ENCODE results near the gene TECR.
"Not testable (repeated sequence)": the region's sequence is repeated elsewhere in the genome, so short reads cannot be mapped to it uniquely, and the experiment has no call there.

TECR gene

GRCh38 chr19:14502334-14503092 is 26.9 kb upstream of the TECR start:
- H3F3A ChIP-seq (ENCODE audit: insufficient read depth, low read length), result peaks cover 5% of the 10 kb centered on the region; the same call in 1 of the 2 replicates
- H3K27me3 ChIP-seq (replicated peaks; ENCODE audit: insufficient read depth, low read length), result 0 out of 2 replicates have a peak, but pooled peaks cover 5% of the 10 kb centered on the region
- DNase-seq, result no peak
- H3K9me3 ChIP-seq (replicated peaks; ENCODE audit: insufficient read depth, low read length), result no peaks in the 10 kb centered on the region
- TF ChIP-seq EZH2phosphoT487 (IDR thresholded peaks at IDR 0.05; ENCODE audit: low read length) (no peak), EZH2 (optimal IDR thresholded peaks at IDR 0.05; ENCODE audit: low read depth, low read length) (no peak)
- H4K20me1 ChIP-seq (ENCODE audit: insufficient read depth, low read length), result no peaks in the 10 kb centered on the region
- H3K79me2 ChIP-seq (ENCODE audit: low read length), result no peaks in the 10 kb centered on the region
- H3K9ac ChIP-seq (ENCODE audit: low read length), result no peak overlapping the region
- no peak overlapping the region for H2AFZ ChIP-seq (ENCODE audit: low read length)
- no peak overlapping the region for H3K4me3 ChIP-seq (ENCODE audit: low read length)
- peaks cover 11% of the 10 kb centered on the region; the same call in 1 of the 2 replicates for H3K4me1 ChIP-seq (ENCODE audit: low read length)
- no peaks in the 10 kb centered on the region for H3K36me3 ChIP-seq (replicated peaks; ENCODE audit: insufficient read depth, low read length)
- H3K27ac ChIP-seq (ENCODE audit: low read length), result no peak overlapping the region
- no peak overlapping the region for H3K4me2 ChIP-seq (ENCODE audit: low read depth, low read length)
- no peaks in the 10 kb centered on the region for H3K9me2 ChIP-seq (replicated peaks; ENCODE audit: insufficient read depth, low read length)

- Histone ChIP-seq H2AFZ (ENCODE audit: low read length) (no peak overlapping the region), H3K4me1 (ENCODE audit: low read length) (peaks cover 14% of the 10 kb centered on the region; the same call in 1 of the 2 replicates), H3K36me3 (replicated peaks; ENCODE audit: insufficient read depth, low read length) (no peaks in the 10 kb centered on the region), H3K4me2 (ENCODE audit: low read depth, low read length) (no peak overlapping the region), H3K27me3 (replicated peaks; ENCODE audit: insufficient read depth, low read length) (0 out of 2 replicates have a peak, but pooled peaks cover 5% of the 10 kb centered on the region), H3F3A (ENCODE audit: insufficient read depth, low read length) (peaks cover 5% of the 10 kb centered on the region; the same call in 1 of the 2 replicates), H3K79me2 (ENCODE audit: low read length) (no peaks in the 10 kb centered on the region), H3K9ac (ENCODE audit: low read length) (no peak overlapping the region), H4K20me1 (ENCODE audit: insufficient read depth, low read length) (no peaks in the 10 kb centered on the region), H3K4me3 (ENCODE audit: low read length) (no peak overlapping the region), H3K9me3 (replicated peaks; ENCODE audit: insufficient read depth, low read length) (no peaks in the 10 kb centered on the region), H3K9me2 (replicated peaks; ENCODE audit: insufficient read depth, low read length) (no peaks in the 10 kb centered on the region), H3K27ac (ENCODE audit: low read length) (no peak overlapping the region)
- no peak for TF ChIP-seq CTCF (IDR thresholded peaks at IDR 0.05; ENCODE audit: low read length)
- no peak for TF ChIP-seq EZH2phosphoT487 (IDR thresholded peaks at IDR 0.05; ENCODE audit: low read length)
- no peak for TF ChIP-seq EZH2 (optimal IDR thresholded peaks at IDR 0.05; ENCODE audit: low read depth, low read length)
- DNase-seq, result no peak
Observed at GRCh38 chr19:14503285-14503684, 26.1 kb upstream of the TECR start.

GRCh38 chr19:14504575-14504974 is 24.8 kb upstream of the TECR start:
- H3K36me3 ChIP-seq (replicated peaks; ENCODE audit: insufficient read depth, low read length); H3K4me3 ChIP-seq (ENCODE audit: low read length); H2AFZ ChIP-seq (ENCODE audit: low read length); H3F3A ChIP-seq (ENCODE audit: insufficient read depth, low read length); H3K27me3 ChIP-seq (replicated peaks; ENCODE audit: insufficient read depth, low read length); H3K9ac ChIP-seq (ENCODE audit: low read length); H3K27ac ChIP-seq (ENCODE audit: low read length); H3K79me2 ChIP-seq (ENCODE audit: low read length); H4K20me1 ChIP-seq (ENCODE audit: insufficient read depth, low read length); H3K9me3 ChIP-seq (replicated peaks; ENCODE audit: insufficient read depth, low read length); H3K4me2 ChIP-seq (ENCODE audit: low read depth, low read length); DNase-seq; H3K9me2 ChIP-seq (replicated peaks; ENCODE audit: insufficient read depth, low read length): not testable (repeated sequence)
- peaks cover 14% of the 10 kb centered on the region; the same call in 1 of the 2 replicates for H3K4me1 ChIP-seq (ENCODE audit: low read length)

GRCh38 chr19:14505488-14506239 is 23.7 kb upstream of the TECR start:
- H3K27ac ChIP-seq (ENCODE audit: low read length), result no peak overlapping the region
- H3K9me2 ChIP-seq (replicated peaks; ENCODE audit: insufficient read depth, low read length), result no peaks in the 10 kb centered on the region
- TF ChIP-seq CTCF (IDR thresholded peaks at IDR 0.05; ENCODE audit: low read length), result peak; percentile 52
- TF ChIP-seq EZH2phosphoT487 (IDR thresholded peaks at IDR 0.05; ENCODE audit: low read length), result no peak
- 0 out of 2 replicates have a peak, but pooled peaks cover 5% of the 10 kb centered on the region for H3K27me3 ChIP-seq (replicated peaks; ENCODE audit: insufficient read depth, low read length)
- H3K4me3 ChIP-seq (ENCODE audit: low read length), result no peak overlapping the region
- H3K79me2 ChIP-seq (ENCODE audit: low read length), result no peaks in the 10 kb centered on the region
- H3K9me3 ChIP-seq (replicated peaks; ENCODE audit: insufficient read depth, low read length), result no peaks in the 10 kb centered on the region
- no peak for DNase-seq
- H3K9ac ChIP-seq (ENCODE audit: low read length), result no peak overlapping the region
- peaks cover 5% of the 10 kb centered on the region; the same call in 1 of the 2 replicates for H3F3A ChIP-seq (ENCODE audit: insufficient read depth, low read length)
- peaks cover 14% of the 10 kb centered on the region; the same call in 1 of the 2 replicates for H3K4me1 ChIP-seq (ENCODE audit: low read length)
- H4K20me1 ChIP-seq (ENCODE audit: insufficient read depth, low read length), result no peaks in the 10 kb centered on the region
- no peaks in the 10 kb centered on the region for H3K36me3 ChIP-seq (replicated peaks; ENCODE audit: insufficient read depth, low read length)
- no peak overlapping the region for H3K4me2 ChIP-seq (ENCODE audit: low read depth, low read length)
- H2AFZ ChIP-seq (ENCODE audit: low read length), result no peak overlapping the region

All from MM.1S (cell line).